Measurements from ENCODE around the gene TMEM244.
"Not testable (repeated sequence)": the region's sequence is repeated elsewhere in the genome, so short reads cannot be mapped to it uniquely, and the experiment has no call there.

TMEM244 gene

GRCh38 chr6:129866688-129867087 is 5.6 kb upstream of the TMEM244 start:
- DNase-seq (ENCODE audit: low spot score) = no peak

- no peak for DNase-seq (ENCODE audit: low spot score)
Observed at GRCh38 chr6:129866256-129866655, 5.1 kb upstream of the TMEM244 start.

GRCh38 chr6:129865013-129865412 is 3.9 kb upstream of the TMEM244 start:
- DNase-seq (ENCODE audit: low spot score) = no peak

- no peak for DNase-seq (ENCODE audit: low spot score)
Observed at GRCh38 chr6:129863664-129864063, 2.5 kb upstream of the TMEM244 start.

- no peak for DNase-seq (ENCODE audit: low spot score)
Observed at GRCh38 chr6:129859524-129859923, 1.6 kb downstream of the TMEM244 start.

- DNase-seq (ENCODE audit: low spot score) = no peak
Observed at GRCh38 chr6:129857838-129858237, 3.3 kb downstream of the TMEM244 start.

- DNase-seq (ENCODE audit: low spot score) = no peak
Observed at GRCh38 chr6:129853996-129854711, 7.0 kb downstream of the TMEM244 start.

- DNase-seq (ENCODE audit: low spot score) = no peak
Observed at GRCh38 chr6:129852257-129852858, 8.8 kb downstream of the TMEM244 start.

GRCh38 chr6:129849456-129849855 is 11.7 kb downstream of the TMEM244 start:
- no peak for DNase-seq (ENCODE audit: low spot score)

- no peak for DNase-seq (ENCODE audit: low spot score)
Observed at GRCh38 chr6:129846761-129847160, 14.4 kb downstream of the TMEM244 start.

- no peak for DNase-seq (ENCODE audit: low spot score)
Observed at GRCh38 chr6:129845696-129846095, 15.4 kb downstream of the TMEM244 start.

- DNase-seq (ENCODE audit: low spot score) = no peak
Observed at GRCh38 chr6:129844118-129844891, 16.8 kb downstream of the TMEM244 start.

- no peak for DNase-seq (ENCODE audit: low spot score)
Observed at GRCh38 chr6:129843573-129843972, 17.5 kb downstream of the TMEM244 start.

GRCh38 chr6:129842881-129843409 is 18.2 kb downstream of the TMEM244 start:
- no peak for DNase-seq (ENCODE audit: low spot score)

GRCh38 chr6:129842137-129842536 is 19.0 kb downstream of the TMEM244 start:
- DNase-seq (ENCODE audit: low spot score) = no peak

- not testable (repeated sequence) for DNase-seq (ENCODE audit: low spot score)
Observed at GRCh38 chr6:129839562-129839961, 21.6 kb downstream of the TMEM244 start.

- DNase-seq (ENCODE audit: low spot score) = no peak
Observed at GRCh38 chr6:129835691-129836090, 25.4 kb downstream of the TMEM244 start.

GRCh38 chr6:129832299-129832698 is 28.8 kb downstream of the TMEM244 start:
- DNase-seq (ENCODE audit: low spot score) = no peak

GRCh38 chr6:129828229-129828628 is 32.9 kb downstream of the TMEM244 start:
- DNase-seq (ENCODE audit: low spot score) = no peak

GRCh38 chr6:129818251-129818650 is 42.9 kb downstream of the TMEM244 start:
- DNase-seq (ENCODE audit: low spot score) = no peak

- no peak for DNase-seq (ENCODE audit: low spot score)
Observed at GRCh38 chr6:129817821-129818220, 43.3 kb downstream of the TMEM244 start.

GRCh38 chr6:129817332-129817731 is 43.8 kb downstream of the TMEM244 start:
- no peak for DNase-seq (ENCODE audit: low spot score)

All from CD4-positive, alpha-beta T cell treated with Interleukin-2 at 100 ng/mL for 4 hours (primary cell).